ENCODE data around the gene DUSP15. TPM values are rescaled to one million over a fixed set of nuclear protein-coding genes. Genes with fewer than 3 reads are reported as not detected.
"Not testable (repeated sequence)": the region's sequence is repeated elsewhere in the genome, so short reads cannot be mapped to it uniquely, and the experiment has no call there.

DUSP15 gene
- total RNA-seq, 1 donor from 2014 or later, result 2.1 TPM

GRCh38 chr20:31816221-31816620, 54.1 kb downstream of the DUSP15 start:
- Mint-ChIP-seq H3K36me3 (ENCODE audit: low read depth, unreplicated experiment) (peaks cover 3% of the 10 kb centered on the region), H3K27me3 (ENCODE audit: unreplicated experiment) (peaks cover 2% of the 10 kb centered on the region), H3K27ac (ENCODE audit: unreplicated experiment) (no peak overlapping the region), H3K4me3 (ENCODE audit: unreplicated experiment) (no peak overlapping the region), H3K9me3 (ENCODE audit: unreplicated experiment) (no peaks in the 10 kb centered on the region), H3K4me1 (ENCODE audit: unreplicated experiment) (peaks cover 10% of the 10 kb centered on the region)
- TF ChIP-seq CTCF (IDR thresholded peaks at IDR 0.05; ENCODE audit: unreplicated experiment), result no peak
- DNase-seq (ENCODE audit: low spot score), result no peak

- Mint-ChIP-seq H3K27ac (ENCODE audit: unreplicated experiment) (no peak overlapping the region), H3K4me3 (ENCODE audit: unreplicated experiment) (no peak overlapping the region), H3K36me3 (ENCODE audit: low read depth, unreplicated experiment) (peaks cover 2% of the 10 kb centered on the region), H3K9me3 (ENCODE audit: unreplicated experiment) (no peaks in the 10 kb centered on the region), H3K4me1 (ENCODE audit: unreplicated experiment) (peaks cover 10% of the 10 kb centered on the region), H3K27me3 (ENCODE audit: unreplicated experiment) (peaks cover 1% of the 10 kb centered on the region)
- no peak for TF ChIP-seq CTCF (IDR thresholded peaks at IDR 0.05; ENCODE audit: unreplicated experiment)
- no peak for DNase-seq (ENCODE audit: low spot score)
Measured at GRCh38 chr20:31815408-31816188, 54.7 kb downstream of the DUSP15 start.

- H3K4me1 Mint-ChIP-seq (ENCODE audit: unreplicated experiment); H3K9me3 Mint-ChIP-seq (ENCODE audit: unreplicated experiment); H3K27ac Mint-ChIP-seq (ENCODE audit: unreplicated experiment); H3K4me3 Mint-ChIP-seq (ENCODE audit: unreplicated experiment); DNase-seq (ENCODE audit: low spot score); H3K27me3 Mint-ChIP-seq (ENCODE audit: unreplicated experiment); H3K36me3 Mint-ChIP-seq (ENCODE audit: low read depth, unreplicated experiment): not testable (repeated sequence)
Measured at GRCh38 chr20:31814142-31814541, 56.2 kb downstream of the DUSP15 start.

GRCh38 chr20:31813611-31814010, 56.7 kb downstream of the DUSP15 start:
- no peak for TF ChIP-seq CTCF (IDR thresholded peaks at IDR 0.05; ENCODE audit: unreplicated experiment)
- H3K27me3 Mint-ChIP-seq (ENCODE audit: unreplicated experiment), result no peaks in the 10 kb centered on the region

GRCh38 chr20:31811796-31812728, 58.3 kb downstream of the DUSP15 start:
- Mint-ChIP-seq H3K9me3 (ENCODE audit: unreplicated experiment) (no peaks in the 10 kb centered on the region), H3K36me3 (ENCODE audit: low read depth, unreplicated experiment) (no peaks in the 10 kb centered on the region), H3K27ac (ENCODE audit: unreplicated experiment) (peak overlapping the region; percentile 5), H3K27me3 (ENCODE audit: unreplicated experiment) (no peaks in the 10 kb centered on the region), H3K4me3 (ENCODE audit: unreplicated experiment) (no peak overlapping the region), H3K4me1 (ENCODE audit: unreplicated experiment) (peaks cover 10% of the 10 kb centered on the region)
- TF ChIP-seq CTCF (IDR thresholded peaks at IDR 0.05; ENCODE audit: unreplicated experiment), result no peak
- no peak for DNase-seq (ENCODE audit: low spot score)

More at GRCh38 chr20:31813611-31814010, 56.7 kb downstream of the DUSP15 start:
- Mint-ChIP-seq H3K4me3 (ENCODE audit: unreplicated experiment) (no peak overlapping the region), H3K4me1 (ENCODE audit: unreplicated experiment) (peaks cover 10% of the 10 kb centered on the region), H3K27ac (ENCODE audit: unreplicated experiment) (no peak overlapping the region), H3K36me3 (ENCODE audit: low read depth, unreplicated experiment) (no peaks in the 10 kb centered on the region), H3K9me3 (ENCODE audit: unreplicated experiment) (no peaks in the 10 kb centered on the region)
- no peak for DNase-seq (ENCODE audit: low spot score)
